Erythroblast (primary cell): ENCODE measurements around the gene ANKFY1.

ENCODE experiments used
- GATA1 ChIP-seq: IDR thresholded peaks from 2 replicates; pipeline ENCODE4 v1.6.1; 2011; ENCODE audit warnings: low read depth, mild to moderate bottlenecking, control low read depth, low read length, moderate library complexity
- POLR2A ChIP-seq: IDR thresholded peaks from 2 replicates; pipeline ENCODE4 v1.6.1; 2011; ENCODE audit warnings: mild to moderate bottlenecking, low read length

DNA sequence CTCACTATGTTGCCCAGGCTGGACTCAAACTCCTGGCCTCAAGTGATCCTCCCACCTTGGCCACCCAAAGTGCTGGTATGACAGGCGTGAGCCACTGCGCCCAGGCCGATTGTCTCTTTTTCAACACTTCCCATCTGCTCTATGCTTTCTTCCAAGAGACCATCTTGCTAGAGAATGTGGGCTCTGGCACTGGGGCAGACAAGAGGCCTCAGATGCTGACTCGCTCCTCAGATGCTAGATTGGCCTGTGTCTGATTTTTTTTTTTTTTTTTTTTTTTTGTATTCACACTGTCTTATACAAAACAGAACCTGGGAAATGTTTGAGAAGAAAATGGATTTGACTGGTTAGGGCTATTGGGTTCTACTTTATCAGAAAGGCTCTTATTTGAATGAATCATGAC is 62.6 kb downstream of the ANKFY1 start:
- TF ChIP-seq POLR2A (no peak), GATA1 (no peak)
